HL-60 (cell line): Measurements from ENCODE around the gene NBL1.
"Not testable (repeated sequence)": the region's sequence is repeated elsewhere in the genome, so short reads cannot be mapped to it uniquely, and the experiment has no call there.

Experiments
- DNase-seq, 2 experiments: peaks; one replicate each; pipeline ENCODE4 v3.0.0-alpha.2; 2010 to 2020; ENCODE audit warnings: low read depth in 1 of 2, low spot score in 1 of 2
- H3K27ac ChIP-seq: fragments of 250-450 bp; sonication (Bioruptor Pico); replicated peaks from 2 replicates; pipeline ENCODE4 v1.5.1; 2020; ENCODE audit warnings: mild to moderate bottlenecking, moderate library complexity
- H3K27me3 ChIP-seq: fragments of 250-450 bp; sonication (Bioruptor Pico); 2 replicates; pipeline ENCODE4 v1.5.1; 2021; ENCODE audit warnings: mild to moderate bottlenecking, moderate library complexity; ENCODE audit not compliant: insufficient read depth, poor library complexity, severe bottlenecking
- H3K4me3 ChIP-seq: replicated peaks from 2 replicates; pipeline ENCODE4 v1.5.1; 2011; ENCODE audit warnings: mild to moderate bottlenecking, control low read depth, low read length; ENCODE audit not compliant: insufficient read depth
- GABPA ChIP-seq: IDR thresholded peaks from 2 replicates; pipeline ENCODE4 v1.6.1; 2012; ENCODE audit warnings: low read depth
- POLR2AphosphoS5 ChIP-seq: IDR thresholded peaks from 2 replicates; pipeline ENCODE4 v1.6.1; 2012; ENCODE audit warnings: low read depth
- SPI1 ChIP-seq: IDR thresholded peaks from 2 replicates; pipeline ENCODE4 v1.6.1; 2012; ENCODE audit warnings: low read depth, mild to moderate bottlenecking, borderline replicate concordance
- TF ChIP-seq, protein P1 (sequence below): IDR thresholded peaks from 2 replicates; pipeline ENCODE4 v1.6.1; 2012; ENCODE audit warnings: low read depth; ENCODE audit not compliant: insufficient replicate concordance
- TF ChIP-seq, protein P2 (sequence below): IDR thresholded peaks from one replicate; pipeline ENCODE4 v1.5.1; 2011; ENCODE audit warnings: low read length, control low read depth, inconsistent platforms; ENCODE audit not compliant: insufficient read depth

The NBL1 gene

DNA sequence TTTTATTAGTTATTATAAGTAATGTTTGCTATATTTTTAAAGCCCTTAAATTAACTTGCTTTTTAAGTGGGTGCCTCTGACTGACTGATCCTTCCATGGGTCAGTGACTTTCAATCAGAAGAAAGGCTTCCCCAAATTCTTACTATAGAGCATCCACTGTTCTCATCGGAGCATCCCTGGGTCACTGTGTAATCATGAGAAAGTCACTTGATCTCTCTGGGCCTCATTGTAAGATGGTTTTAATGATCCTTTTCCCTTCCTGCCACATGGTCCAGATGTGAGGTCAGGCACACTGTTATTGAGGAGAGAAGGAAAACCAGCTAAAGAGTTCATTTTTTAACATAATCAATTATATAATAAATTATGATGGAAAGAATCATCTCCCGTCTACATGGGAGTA is 11.0 kb upstream of the NBL1 start:
- no peaks in the 10 kb centered on the region for H3K27me3 ChIP-seq

DNA sequence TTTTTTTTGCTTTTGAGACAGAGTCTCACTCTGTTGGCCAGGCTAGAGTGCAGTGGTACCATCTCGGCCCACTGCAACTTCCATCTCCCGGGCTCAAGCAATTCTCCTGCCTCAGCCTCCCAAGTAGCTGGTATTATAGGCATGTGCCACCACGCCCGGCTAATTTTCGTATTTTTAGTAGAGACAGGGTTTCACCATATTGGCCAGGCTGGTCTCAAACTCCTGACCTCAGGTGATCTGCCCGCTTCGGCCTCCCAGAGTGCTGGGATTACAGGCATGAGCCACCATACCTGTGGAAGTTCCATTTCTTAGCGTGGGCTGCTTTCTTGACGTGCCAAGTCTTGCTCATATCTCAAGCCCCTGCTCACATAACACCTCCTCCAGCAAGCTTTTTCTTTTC is 9.0 kb upstream of the NBL1 start:
- H3K27me3 ChIP-seq, DNase-seq, H3K4me3 ChIP-seq, H3K27ac ChIP-seq: not testable (repeated sequence)

More for the DNA sequence above, 11.0 kb upstream of the NBL1 start:
- Histone ChIP-seq H3K4me3 (no peak overlapping the region), H3K27ac (no peak overlapping the region)
- no peak for DNase-seq
- TF ChIP-seq, protein P1, sequence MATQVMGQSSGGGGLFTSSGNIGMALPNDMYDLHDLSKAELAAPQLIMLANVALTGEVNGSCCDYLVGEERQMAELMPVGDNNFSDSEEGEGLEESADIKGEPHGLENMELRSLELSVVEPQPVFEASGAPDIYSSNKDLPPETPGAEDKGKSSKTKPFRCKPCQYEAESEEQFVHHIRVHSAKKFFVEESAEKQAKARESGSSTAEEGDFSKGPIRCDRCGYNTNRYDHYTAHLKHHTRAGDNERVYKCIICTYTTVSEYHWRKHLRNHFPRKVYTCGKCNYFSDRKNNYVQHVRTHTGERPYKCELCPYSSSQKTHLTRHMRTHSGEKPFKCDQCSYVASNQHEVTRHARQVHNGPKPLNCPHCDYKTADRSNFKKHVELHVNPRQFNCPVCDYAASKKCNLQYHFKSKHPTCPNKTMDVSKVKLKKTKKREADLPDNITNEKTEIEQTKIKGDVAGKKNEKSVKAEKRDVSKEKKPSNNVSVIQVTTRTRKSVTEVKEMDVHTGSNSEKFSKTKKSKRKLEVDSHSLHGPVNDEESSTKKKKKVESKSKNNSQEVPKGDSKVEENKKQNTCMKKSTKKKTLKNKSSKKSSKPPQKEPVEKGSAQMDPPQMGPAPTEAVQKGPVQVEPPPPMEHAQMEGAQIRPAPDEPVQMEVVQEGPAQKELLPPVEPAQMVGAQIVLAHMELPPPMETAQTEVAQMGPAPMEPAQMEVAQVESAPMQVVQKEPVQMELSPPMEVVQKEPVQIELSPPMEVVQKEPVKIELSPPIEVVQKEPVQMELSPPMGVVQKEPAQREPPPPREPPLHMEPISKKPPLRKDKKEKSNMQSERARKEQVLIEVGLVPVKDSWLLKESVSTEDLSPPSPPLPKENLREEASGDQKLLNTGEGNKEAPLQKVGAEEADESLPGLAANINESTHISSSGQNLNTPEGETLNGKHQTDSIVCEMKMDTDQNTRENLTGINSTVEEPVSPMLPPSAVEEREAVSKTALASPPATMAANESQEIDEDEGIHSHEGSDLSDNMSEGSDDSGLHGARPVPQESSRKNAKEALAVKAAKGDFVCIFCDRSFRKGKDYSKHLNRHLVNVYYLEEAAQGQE: no peak
- TF ChIP-seq POLR2AphosphoS5 (no peak), SPI1 (no peak), GABPA (no peak)
- TF ChIP-seq, protein P2, sequence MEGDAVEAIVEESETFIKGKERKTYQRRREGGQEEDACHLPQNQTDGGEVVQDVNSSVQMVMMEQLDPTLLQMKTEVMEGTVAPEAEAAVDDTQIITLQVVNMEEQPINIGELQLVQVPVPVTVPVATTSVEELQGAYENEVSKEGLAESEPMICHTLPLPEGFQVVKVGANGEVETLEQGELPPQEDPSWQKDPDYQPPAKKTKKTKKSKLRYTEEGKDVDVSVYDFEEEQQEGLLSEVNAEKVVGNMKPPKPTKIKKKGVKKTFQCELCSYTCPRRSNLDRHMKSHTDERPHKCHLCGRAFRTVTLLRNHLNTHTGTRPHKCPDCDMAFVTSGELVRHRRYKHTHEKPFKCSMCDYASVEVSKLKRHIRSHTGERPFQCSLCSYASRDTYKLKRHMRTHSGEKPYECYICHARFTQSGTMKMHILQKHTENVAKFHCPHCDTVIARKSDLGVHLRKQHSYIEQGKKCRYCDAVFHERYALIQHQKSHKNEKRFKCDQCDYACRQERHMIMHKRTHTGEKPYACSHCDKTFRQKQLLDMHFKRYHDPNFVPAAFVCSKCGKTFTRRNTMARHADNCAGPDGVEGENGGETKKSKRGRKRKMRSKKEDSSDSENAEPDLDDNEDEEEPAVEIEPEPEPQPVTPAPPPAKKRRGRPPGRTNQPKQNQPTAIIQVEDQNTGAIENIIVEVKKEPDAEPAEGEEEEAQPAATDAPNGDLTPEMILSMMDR: no peak

DNA sequence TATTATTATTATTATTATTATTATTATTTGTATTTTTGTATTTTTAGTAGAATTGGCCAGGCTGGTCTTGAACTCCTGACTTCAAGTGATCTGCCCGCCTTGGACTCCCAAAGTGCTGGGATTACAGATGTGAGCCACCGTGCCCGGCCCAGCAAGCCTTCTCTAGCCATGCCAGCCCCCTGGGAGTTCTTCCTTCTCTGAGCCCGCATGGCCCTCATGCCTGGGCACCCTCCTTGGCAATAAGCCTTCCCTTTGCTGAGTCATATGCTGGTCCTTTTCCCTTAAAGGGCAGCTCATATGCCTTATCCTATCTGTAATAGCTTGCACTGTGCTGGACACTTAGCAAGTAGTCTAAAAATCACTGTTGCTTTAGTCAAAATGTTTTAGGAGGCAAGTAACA is 8.5 kb upstream of the NBL1 start:
- Histone ChIP-seq H3K4me3 (no peak overlapping the region), H3K27me3 (no peaks in the 10 kb centered on the region), H3K27ac (no peak overlapping the region)
- no peak for TF ChIP-seq POLR2AphosphoS5
- DNase-seq: no peak

DNA sequence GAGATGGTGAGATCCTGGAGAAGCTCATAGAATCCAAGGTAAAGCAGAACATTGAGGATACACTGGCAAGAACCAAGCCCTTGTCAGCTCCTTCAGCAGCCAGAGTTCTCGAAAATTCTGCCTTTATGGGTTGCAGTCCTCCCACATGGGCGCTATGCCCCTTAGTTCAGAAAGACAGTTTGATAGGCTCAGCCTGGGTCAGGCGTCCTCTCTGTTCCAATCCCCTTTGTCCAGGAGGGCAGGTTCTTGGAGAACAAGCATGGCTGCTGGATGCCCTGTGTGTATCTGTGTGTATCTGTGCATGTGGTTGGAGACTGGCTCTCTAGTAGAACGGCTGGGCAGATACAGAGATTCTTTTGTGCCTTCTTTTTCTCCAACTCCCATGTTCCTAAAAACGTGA is 8.0 kb upstream of the NBL1 start:
- H3K27ac ChIP-seq: no peak overlapping the region
- no peak for DNase-seq
- TF ChIP-seq GABPA (no peak), POLR2AphosphoS5 (no peak), SPI1 (no peak)
- TF ChIP-seq, protein P2: no peak
- TF ChIP-seq, protein P1: no peak
- H3K27me3 ChIP-seq: no peaks in the 10 kb centered on the region
- no peak overlapping the region for H3K4me3 ChIP-seq

DNA sequence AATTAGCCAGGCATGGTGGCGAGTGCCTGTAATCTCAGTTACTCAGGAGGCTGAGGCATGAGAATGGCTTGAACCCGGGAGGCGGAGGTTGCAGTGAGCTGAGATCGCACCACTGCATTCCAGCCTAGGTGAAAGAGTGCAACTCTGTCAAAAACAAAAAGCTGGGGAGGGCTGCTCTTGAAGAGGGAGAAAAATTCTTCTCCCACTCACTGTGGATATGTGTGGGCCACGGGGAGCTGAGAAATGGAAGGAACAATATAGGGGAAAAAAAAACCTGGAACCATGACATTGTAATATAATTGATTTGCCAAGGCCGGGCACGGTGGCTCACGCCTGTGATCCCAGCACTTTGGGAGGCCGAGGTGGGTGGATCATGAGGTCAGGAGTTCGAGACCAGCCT is 7.4 kb upstream of the NBL1 start:
- not testable (repeated sequence) for H3K27ac ChIP-seq, H3K4me3 ChIP-seq, H3K27me3 ChIP-seq, DNase-seq
